Suprapubic skin (tissue), 3 donors: ENCODE data around the gene INPP4B.

ENCODE experiments used
- CTCF ChIP-seq, 2 donors: fragments of 200-600 bp in 1 of 2; fragments of 450-650 bp in 1 of 2; sonication (generic) in 1 of 2; IDR thresholded peaks; one replicate each; pipeline ENCODE4 v1.5.1; 2016 to 2019; ENCODE audit warnings: antibody characterized with exemption in 2 of 2, mild to moderate bottlenecking in 1 of 2, moderate library complexity in 1 of 2
- EP300 ChIP-seq: sonication (generic); formaldehyde crosslinking; IDR thresholded peaks from one replicate; pipeline ENCODE4 v1.6.1; 2017; ENCODE audit warnings: antibody characterized with exemption
- POLR2A ChIP-seq, 2 donors: fragments of 450-650 bp; IDR thresholded peaks; one replicate each; pipeline ENCODE4 v1.6.1; 2017; ENCODE audit warnings: antibody characterized with exemption in 2 of 2, mild to moderate bottlenecking in 2 of 2, moderate library complexity in 2 of 2

GRCh38 chr4:142497606-142498005, 348.5 kb downstream of the INPP4B start:
- no peak for TF ChIP-seq CTCF (IDR thresholded peaks at IDR 0.05)
- TF ChIP-seq POLR2A (IDR thresholded peaks at IDR 0.05): no peak
- no peak for TF ChIP-seq EP300
